NOMO-1 treated with dmso at 0.1 percent for 144 hours (cell line): Measurements from ENCODE around the gene AGBL5.
"Not testable (repeated sequence)": the region's sequence is repeated elsewhere in the genome, so short reads cannot be mapped to it uniquely, and the experiment has no call there.

ENCODE experiments used
- DNase-seq: peaks from one replicate; lab custom pipeline; 2025; ENCODE audit not compliant: unreplicated experiment; lab: John Stamatoyannopoulos, UW

The AGBL5 gene

DNA sequence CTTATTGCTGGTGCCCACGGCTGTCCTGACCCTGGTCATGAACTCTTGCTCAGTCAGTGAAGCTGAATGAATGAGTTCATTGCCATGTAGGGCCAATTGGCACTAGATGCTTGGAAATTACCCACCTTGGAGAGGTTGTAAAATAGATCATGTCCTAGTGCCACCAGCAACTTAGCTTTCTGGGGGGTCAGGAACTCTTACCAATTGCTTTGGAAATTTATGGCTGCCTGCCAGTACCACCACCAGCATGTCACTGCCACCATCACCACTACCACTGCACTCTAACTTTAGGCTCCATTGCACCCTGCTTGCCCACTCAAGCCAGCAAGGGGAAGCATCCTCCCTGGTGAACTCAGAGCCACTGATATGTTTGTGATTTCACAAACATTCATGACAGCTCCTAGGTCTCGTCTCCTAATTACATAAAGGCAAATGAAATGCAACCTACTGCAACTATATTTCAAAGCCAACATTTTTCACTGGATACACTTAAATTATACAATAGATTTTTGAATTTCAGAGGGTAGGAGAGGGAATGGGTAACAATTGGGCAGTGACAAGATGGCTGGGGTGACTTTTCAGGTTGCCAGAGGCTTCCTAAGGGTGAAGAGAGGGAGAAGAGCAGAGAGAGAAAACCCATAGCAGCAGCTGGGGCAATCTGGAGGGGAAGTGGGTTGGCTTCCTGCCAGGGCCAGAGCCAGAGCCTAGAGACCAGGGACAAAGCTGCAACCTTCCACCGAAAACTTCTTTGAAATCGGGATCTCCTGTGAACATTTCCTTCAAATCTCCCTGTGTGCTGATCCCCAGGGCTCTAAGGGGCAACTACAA, 23.5 kb downstream of the AGBL5 start:
- DNase-seq = peak; percentile 38

- not testable (repeated sequence) for DNase-seq
Measured at GRCh38 chr2:27075566-27075871, 24.1 kb downstream of the AGBL5 start.

DNA sequence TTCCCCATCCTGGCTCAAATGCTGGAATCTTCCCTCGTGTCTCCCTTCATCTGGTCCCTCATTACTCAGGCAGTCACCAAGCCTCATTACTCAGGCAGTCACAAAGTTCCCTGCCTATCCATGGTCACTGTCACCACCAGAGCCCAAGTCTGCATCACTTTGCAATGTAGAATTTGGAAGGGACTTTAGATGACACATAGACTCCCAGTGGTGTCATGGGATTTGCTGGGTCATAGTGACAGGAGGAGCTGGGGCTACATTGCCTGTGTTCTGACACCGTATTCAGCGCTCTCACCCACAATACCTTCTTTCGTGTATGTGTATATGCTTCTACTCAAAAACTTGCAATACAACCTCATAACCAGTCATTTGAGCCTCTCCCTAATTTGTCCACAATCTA, 24.9 kb downstream of the AGBL5 start:
- no peak for DNase-seq

DNA sequence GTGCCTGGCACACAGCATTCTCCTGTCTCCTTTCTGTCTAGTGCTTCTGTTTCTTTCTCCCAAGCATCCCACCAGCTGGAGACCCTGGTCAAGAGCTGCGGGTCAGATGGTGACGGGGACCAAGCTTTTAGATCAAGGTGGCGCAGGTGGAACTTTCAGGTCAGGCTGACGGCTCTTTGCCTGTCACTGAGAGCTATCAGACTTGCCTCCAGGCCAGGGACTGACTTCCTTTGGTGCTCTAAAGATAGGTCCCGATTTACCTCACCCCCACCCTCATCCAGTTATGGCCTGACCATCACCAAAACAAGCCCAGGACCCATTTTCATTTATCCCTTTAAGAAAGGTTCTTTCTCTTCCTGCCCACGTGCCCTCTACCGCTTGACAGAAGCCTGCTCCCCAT, 25.8 kb downstream of the AGBL5 start:
- no peak for DNase-seq

DNA sequence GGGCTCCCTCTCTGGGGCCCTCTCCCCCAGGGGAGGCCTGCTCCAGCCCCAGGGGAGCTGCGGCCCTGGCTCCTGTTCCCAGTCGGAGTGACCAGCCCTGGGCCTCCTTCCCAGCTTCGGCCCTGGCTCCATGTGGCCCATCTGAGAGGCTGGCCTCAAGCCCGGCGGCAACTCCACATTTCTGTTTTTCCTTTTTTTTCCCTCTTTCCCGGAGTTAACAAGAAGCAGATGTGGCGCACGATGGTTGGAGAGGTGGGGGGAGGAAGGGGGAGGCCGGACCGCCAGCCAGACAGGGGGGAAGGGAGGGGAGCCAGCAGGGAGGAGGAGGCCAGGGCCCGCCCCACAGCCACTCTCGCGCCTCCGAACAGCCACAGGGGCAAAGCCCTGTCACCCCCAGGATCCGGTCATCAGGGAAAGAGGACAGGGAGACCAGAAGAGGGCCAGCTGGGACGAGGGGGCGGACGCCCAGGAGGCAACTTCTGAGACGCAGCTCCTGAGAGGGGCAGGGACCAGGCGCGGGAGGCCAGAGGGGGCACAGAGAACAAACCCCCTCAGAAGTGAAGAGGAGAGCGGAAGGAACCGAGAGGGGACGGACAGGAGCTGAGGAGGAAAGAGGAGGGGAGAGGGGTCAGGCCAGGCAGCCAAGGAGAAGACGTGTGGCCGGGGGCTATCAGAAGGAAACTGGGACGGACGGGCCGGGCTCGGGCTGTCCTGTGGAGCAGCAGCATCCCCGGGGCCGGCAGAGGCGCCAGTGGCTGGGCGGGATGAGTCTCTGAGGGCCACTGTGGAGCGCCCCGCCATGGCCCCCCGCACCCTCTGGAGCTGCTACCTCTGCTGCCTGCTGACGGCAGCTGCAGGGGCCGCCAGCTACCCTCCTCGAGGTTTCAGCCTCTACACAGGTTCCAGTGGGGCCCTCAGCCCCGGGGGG, 27.1 kb downstream of the AGBL5 start, which contains the start of gene EMILIN1:
Gene EMILIN1 (plus strand): TSS at position 349 of the 928 bp plus-strand sequence. CDS start 451 bp downstream, at position 800.
- DNase-seq = no peak

- no peak for DNase-seq
Measured at GRCh38 chr2:27079233-27080139, 28.0 kb downstream of the AGBL5 start.

DNA sequence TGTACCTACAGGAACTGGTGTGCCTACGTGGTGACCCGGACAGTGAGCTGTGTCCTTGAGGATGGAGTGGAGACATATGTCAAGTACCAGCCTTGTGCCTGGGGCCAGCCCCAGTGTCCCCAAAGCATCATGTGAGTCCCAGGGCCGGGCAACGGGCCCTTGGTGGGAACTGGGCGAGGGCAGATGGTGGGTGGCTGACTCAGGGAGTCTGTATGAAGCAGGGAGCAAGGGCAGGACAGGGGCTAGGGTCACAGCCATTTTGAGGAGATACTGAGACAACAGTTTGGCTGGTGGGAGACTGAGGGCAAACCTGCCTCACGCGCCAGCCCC, 28.6 kb downstream of the AGBL5 start:
- DNase-seq = no peak

DNA sequence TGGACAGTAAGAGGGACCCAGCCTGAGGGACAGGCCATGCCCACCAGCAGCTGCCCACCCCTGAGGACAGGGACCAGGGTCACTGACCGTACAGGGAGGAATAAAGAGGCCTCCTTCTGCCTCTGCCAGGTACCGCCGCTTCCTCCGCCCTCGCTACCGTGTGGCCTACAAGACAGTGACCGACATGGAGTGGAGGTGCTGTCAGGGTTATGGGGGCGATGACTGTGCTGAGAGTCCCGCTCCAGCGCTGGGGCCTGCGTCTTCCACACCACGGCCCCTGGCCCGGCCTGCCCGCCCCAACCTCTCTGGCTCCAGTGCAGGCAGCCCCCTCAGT, 29.1 kb downstream of the AGBL5 start:
- no peak for DNase-seq

DNA sequence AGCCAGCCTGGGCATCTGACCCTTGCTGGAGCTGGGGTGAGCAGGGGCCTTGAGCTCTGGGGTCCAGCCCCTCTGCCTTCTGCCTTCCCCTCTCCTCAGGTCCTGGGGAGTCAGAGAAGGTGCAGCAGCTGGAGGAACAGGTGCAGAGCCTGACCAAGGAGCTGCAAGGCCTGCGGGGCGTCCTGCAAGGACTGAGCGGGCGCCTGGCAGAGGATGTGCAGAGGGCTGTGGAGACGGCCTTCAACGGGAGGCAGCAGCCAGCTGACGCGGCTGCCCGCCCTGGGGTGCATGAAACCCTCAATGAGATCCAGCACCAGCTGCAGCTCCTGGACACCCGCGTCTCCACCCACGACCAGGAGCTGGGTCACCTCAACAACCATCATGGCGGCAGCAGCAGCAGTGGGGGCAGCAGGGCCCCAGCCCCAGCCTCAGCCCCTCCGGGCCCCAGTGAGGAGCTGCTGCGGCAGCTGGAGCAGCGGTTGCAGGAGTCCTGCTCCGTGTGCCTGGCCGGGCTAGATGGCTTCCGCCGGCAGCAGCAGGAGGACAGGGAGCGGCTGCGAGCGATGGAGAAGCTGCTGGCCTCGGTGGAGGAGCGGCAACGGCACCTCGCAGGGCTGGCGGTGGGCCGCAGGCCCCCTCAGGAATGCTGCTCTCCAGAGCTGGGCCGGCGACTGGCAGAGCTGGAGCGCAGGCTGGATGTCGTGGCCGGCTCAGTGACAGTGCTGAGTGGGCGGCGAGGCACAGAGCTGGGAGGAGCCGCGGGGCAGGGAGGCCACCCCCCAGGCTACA, 30.7 kb downstream of the AGBL5 start:
- peak; percentile 24 for DNase-seq

GRCh38 chr2:27082773-27083409, 31.4 kb downstream of the AGBL5 start:
- DNase-seq = no peak

GRCh38 chr2:27083410-27084296, 32.2 kb downstream of the AGBL5 start:
- DNase-seq = no peak

GRCh38 chr2:27084297-27085061, 33.0 kb downstream of the AGBL5 start:
- DNase-seq = no peak

DNA sequence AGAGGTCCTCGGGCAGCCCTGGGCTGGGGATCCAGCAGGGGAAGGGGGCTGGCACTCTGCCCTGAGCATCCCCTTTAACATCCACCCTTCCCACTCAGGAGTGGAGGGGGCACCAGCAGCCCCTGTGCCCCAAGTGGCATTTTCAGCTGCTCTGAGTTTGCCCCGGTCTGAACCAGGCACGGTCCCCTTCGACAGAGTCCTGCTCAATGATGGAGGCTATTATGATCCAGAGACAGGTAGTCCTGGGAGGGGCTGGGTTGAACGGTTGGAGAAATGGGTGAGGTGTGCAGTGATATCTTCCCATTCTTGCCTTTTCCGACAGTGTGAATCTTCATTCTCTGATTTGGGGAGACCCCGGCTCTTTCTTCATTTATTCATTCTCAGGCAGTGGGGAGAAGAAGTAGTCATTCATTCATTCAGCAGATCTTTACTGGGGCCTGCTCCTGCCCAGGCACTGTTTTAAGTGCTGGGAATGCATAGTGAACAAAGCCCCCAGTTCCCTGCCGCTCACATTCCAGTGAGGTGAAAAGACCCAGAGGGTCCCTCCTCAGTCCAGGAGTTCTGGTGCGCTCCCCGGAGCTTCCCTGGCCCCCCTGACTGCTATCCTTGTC, 33.7 kb downstream of the AGBL5 start:
- DNase-seq = no peak

GRCh38 chr2:27085673-27086089, 34.2 kb downstream of the AGBL5 start:
- DNase-seq = no peak

DNA sequence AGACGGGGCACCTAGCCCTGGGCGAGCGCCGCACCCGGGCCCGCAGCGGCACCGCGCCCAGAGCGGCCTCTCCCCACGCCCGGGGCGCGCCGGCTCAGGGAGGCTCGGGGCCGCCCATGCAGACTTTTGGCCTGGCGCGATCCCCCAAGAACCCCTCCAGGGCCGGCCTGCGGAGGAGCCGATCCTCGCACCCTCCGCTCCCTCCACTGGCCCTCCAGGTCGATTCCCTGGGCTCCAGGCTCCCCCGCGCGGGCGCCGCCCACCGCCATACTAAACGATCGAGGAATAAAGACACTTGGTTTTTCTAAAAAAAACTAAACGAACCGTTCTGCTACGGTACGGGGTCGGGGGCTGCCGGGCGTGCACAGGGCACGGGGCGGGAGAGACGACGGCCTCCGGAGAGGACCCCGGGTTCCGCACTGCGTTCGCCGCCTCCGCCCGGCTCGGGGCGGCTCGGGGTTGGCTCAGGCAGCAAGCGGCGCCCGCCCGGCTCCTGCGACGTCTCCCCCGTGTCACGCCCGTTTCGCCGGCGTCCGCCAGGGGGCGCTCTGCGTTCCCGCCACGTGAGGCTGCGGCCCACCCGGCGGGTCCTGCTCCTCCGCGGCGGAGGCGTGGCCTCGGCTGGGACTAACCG, 34.7 kb downstream of the AGBL5 start:
- peak; percentile 95 for DNase-seq

GRCh38 chr2:27086724-27087593, 35.5 kb downstream of the AGBL5 start, which contains the start of gene KHK:
KHK (plus strand) TSS chr2:27086772; CDS start chr2:27087260, 488 bp downstream.
- no peak for DNase-seq
